ENCODE measurements around the gene MMAB.

GRCh38 chr12:109544955-109545531 lies 28.3 kb downstream of the MMAB start:
- TF ChIP-seq EZH2 (IDR thresholded peaks at IDR 0.05; ENCODE audit: insufficient read depth, poor library complexity, severe bottlenecking), result no peak
- TF ChIP-seq EZH2phosphoT487 (IDR thresholded peaks at IDR 0.05; ENCODE audit: insufficient read depth, low read depth), result no peak

Measured in GM23248 (cell line).